Stimulated activated CD4-positive, alpha-beta T cell treated with anti-CD3 and anti-CD28 coated beads, TNF-alpha, amount 100 ng/mL, for 4 hours (primary cell): ENCODE results near the gene KRTAP29-1.
"Not testable (repeated sequence)": the region's sequence is repeated elsewhere in the genome, so short reads cannot be mapped to it uniquely, and the experiment has no call there.

Source experiments
- DNase-seq, 3 experiments: peaks; one replicate each; pipeline ENCODE4 v3.0.0-alpha.2; 2020; ENCODE audit warnings: low read depth in 3 of 3

Gene KRTAP29-1

GRCh38 chr17:41298458-41299135 lies 4.1 kb downstream of the KRTAP29-1 start:
- no peak for DNase-seq

- no peak for DNase-seq
Observed at GRCh38 chr17:41296846-41297245, 5.8 kb downstream of the KRTAP29-1 start.

- no peak for DNase-seq
Observed at GRCh38 chr17:41294016-41294415, 8.6 kb downstream of the KRTAP29-1 start.

GRCh38 chr17:41287050-41287449 lies 15.6 kb downstream of the KRTAP29-1 start:
- DNase-seq = no peak

- no peak for DNase-seq
Observed at GRCh38 chr17:41284546-41284945, 18.1 kb downstream of the KRTAP29-1 start.

GRCh38 chr17:41284043-41284442 lies 18.6 kb downstream of the KRTAP29-1 start:
- no peak for DNase-seq

- DNase-seq = no peak
Observed at GRCh38 chr17:41278176-41278955, 24.3 kb downstream of the KRTAP29-1 start.

- not testable (repeated sequence) for DNase-seq
Observed at GRCh38 chr17:41275648-41276190, 26.9 kb downstream of the KRTAP29-1 start, which contains the start of gene KRTAP9-7. Gene KRTAP9-7 (plus strand): TSS chr17:41275698. CDS start chr17:41275698, 0 bp downstream.

GRCh38 chr17:41271858-41272257 lies 30.8 kb downstream of the KRTAP29-1 start:
- DNase-seq = no peak

- not testable (repeated sequence) for DNase-seq
Observed at GRCh38 chr17:41271323-41271722, 31.3 kb downstream of the KRTAP29-1 start.

GRCh38 chr17:41267711-41268110 lies 34.9 kb downstream of the KRTAP29-1 start:
- no peak for DNase-seq

- DNase-seq = no peak
Observed at GRCh38 chr17:41265078-41265477, 37.6 kb downstream of the KRTAP29-1 start, which contains the start of gene KRTAP9-6. Gene KRTAP9-6 (plus strand): TSS chr17:41265378. CDS start chr17:41265378, 0 bp downstream.

- DNase-seq = no peak
Observed at GRCh38 chr17:41264599-41264998, 38.1 kb downstream of the KRTAP29-1 start.

GRCh38 chr17:41263212-41263611 lies 39.4 kb downstream of the KRTAP29-1 start:
- no peak for DNase-seq

GRCh38 chr17:41258406-41258805 lies 44.2 kb downstream of the KRTAP29-1 start:
- no peak for DNase-seq

GRCh38 chr17:41256291-41256685 lies 46.4 kb downstream of the KRTAP29-1 start:
- DNase-seq = no peak

GRCh38 chr17:41255381-41256290 lies 47.0 kb downstream of the KRTAP29-1 start, which contains the start of gene KRTAP9-9:
Gene KRTAP9-9 (plus strand): TSS chr17:41255384.
- not testable (repeated sequence) for DNase-seq

- no peak for DNase-seq
Observed at GRCh38 chr17:41254861-41255260, 47.8 kb downstream of the KRTAP29-1 start.
